PC-9 (cell line): Measurements from ENCODE around the gene WIPI1. TPM values are rescaled to one million over a fixed set of nuclear protein-coding genes. Genes with fewer than 3 reads are reported as not detected.
A peak's percentile ranks its signal among the peaks of the same experiment; 100 is the strongest.
"Not testable (repeated sequence)": the region's sequence is repeated elsewhere in the genome, so short reads cannot be mapped to it uniquely, and the experiment has no call there.

Experiments used
- BruUV-seq: library from RNA; stranded (reverse); fragments of 400-500 nt; replicated peaks from 2 replicates; lab custom pipeline; 2021; lab: Mats Ljungman, UMichigan
- CTCF ChIA-PET: fragments of 300-600 bp; sonication (Branson Sonifier 250); formaldehyde crosslinking; loops from one replicate; lab custom pipeline; 2022; ENCODE audit warnings: antibody characterized with exemption; lab: Charles Lee
- POLR2A ChIA-PET: fragments of 300-600 bp; sonication (Branson Sonifier 250); formaldehyde crosslinking; loops from one replicate; lab custom pipeline; 2022; ENCODE audit warnings: antibody characterized with exemption; ENCODE audit not compliant: unreplicated experiment; lab: Charles Lee
- DNase-seq, 2 experiments: peaks; one replicate each; pipeline versions ENCODE4 v3.0.0 to v3.0.0-alpha.2; 2015 to 2022; ENCODE audit warnings: mixed read lengths in 1 of 2
- H2AFZ ChIP-seq: fragments of 200-600 bp; sonication (generic); 2 replicates; pipeline ENCODE4 v1.8.1; 2017; ENCODE audit warnings: antibody characterized with exemption
- H3F3A ChIP-seq: fragments of 200-600 bp; sonication (generic); 2 replicates; pipeline ENCODE4 v1.8.1; 2017; ENCODE audit warnings: antibody characterized with exemption, mild to moderate bottlenecking, low read depth; ENCODE audit not compliant: insufficient read depth
- H3K27ac ChIP-seq: fragments of 200-600 bp; sonication (generic); 2 replicates; pipeline ENCODE4 v1.6.1; 2016; ENCODE audit warnings: mixed run types
- H3K27me3 ChIP-seq: fragments of 200-600 bp; sonication (generic); 2 replicates; pipeline ENCODE4 v1.6.1; 2016; ENCODE audit warnings: low read depth, mixed run types; ENCODE audit not compliant: insufficient read depth
- H3K36me3 ChIP-seq: fragments of 200-600 bp; sonication (generic); 2 replicates; pipeline ENCODE4 v1.6.1; 2016; ENCODE audit warnings: low read depth, mixed run types
- H3K4me1 ChIP-seq: fragments of 200-600 bp; sonication (generic); replicated peaks from 2 replicates; pipeline ENCODE4 v1.6.1; 2016; ENCODE audit warnings: mixed run types; ENCODE audit not compliant: insufficient read depth
- H3K4me2 ChIP-seq: fragments of 200-600 bp; sonication (generic); 2 replicates; pipeline ENCODE4 v1.6.1; 2017; ENCODE audit warnings: mixed run types
- H3K4me3 ChIP-seq: fragments of 200-600 bp; sonication (generic); 2 replicates; pipeline ENCODE4 v1.6.1; 2016; ENCODE audit warnings: mixed run types
- H3K79me2 ChIP-seq: fragments of 200-600 bp; sonication (generic); 2 replicates; pipeline ENCODE4 v1.6.1; 2017; ENCODE audit warnings: low read depth, mixed run types
- H3K9me2 ChIP-seq: fragments of 200-600 bp; sonication (generic); 2 replicates; pipeline ENCODE4 v1.8.1; 2017; ENCODE audit warnings: mild to moderate bottlenecking; ENCODE audit not compliant: insufficient read depth
- H3K9me3 ChIP-seq: fragments of 200-600 bp; sonication (generic); 2 replicates; pipeline ENCODE4 v1.8.1; 2016; ENCODE audit warnings: low read depth; ENCODE audit not compliant: insufficient read depth
- H4K20me1 ChIP-seq: fragments of 200-600 bp; sonication (generic); 2 replicates; pipeline ENCODE4 v1.8.1; 2017; ENCODE audit not compliant: insufficient read depth
- EZH2 ChIP-seq: fragments of 200-600 bp; sonication (generic); IDR thresholded peaks from 2 replicates; pipeline ENCODE4 v1.8.0; 2017; ENCODE audit warnings: antibody characterized with exemption, low read depth
- intact Hi-C: fragments of 100-400 bp; cut with micrococcal nuclease; formaldehyde crosslinking; loops from one replicate; pipeline ENCODE4 v1.10.0; 2022; ENCODE audit not compliant: unreplicated experiment
- total RNA-seq: library from RNA; stranded (reverse); gene quantifications from 2 replicates; pipeline ENCODE4 v1.2.3, GENCODE V29; 2021
- TF ChIP-seq, protein P1 (sequence below): fragments of 200-600 bp; sonication (generic); conservative IDR thresholded peaks from 2 replicates; pipeline ENCODE4 v1.6.1; 2017; ENCODE audit warnings: mixed run types, antibody characterized with exemption, mild to moderate bottlenecking, moderate library complexity

The WIPI1 gene
- total RNA-seq, 1 experiment from 2014 or later = 11.2 TPM

DNA sequence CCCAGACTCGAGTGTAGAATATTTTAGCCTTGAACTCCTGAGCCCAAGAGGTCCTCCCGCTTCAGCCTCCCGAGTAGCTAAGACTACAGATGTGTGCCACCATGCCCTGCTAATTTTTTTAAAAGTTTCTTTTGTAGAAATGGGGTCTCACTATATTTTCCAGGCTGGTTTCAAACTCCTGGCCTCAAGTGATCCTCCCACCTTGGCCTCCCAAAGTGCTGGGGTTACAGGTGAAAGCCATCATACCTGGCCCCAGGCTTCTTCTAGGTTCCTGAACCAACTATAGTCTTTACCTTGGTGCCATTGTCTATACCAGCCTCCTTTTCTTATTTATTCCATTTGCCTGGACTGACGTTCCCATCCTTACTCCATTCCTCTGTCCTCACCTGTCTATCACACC, 37.8 kb upstream of the WIPI1 start:
- Histone ChIP-seq H3K27me3 (no peaks in the 10 kb centered on the region), H3K36me3 (no peaks in the 10 kb centered on the region), H3K9me2 (no peaks in the 10 kb centered on the region), H3K79me2 (no peaks in the 10 kb centered on the region), H2AFZ (no peak overlapping the region), H3K27ac (no peak overlapping the region), H4K20me1 (no peaks in the 10 kb centered on the region), H3K9me3 (no peaks in the 10 kb centered on the region), H3K4me3 (no peak overlapping the region), H3K4me2 (no peak overlapping the region), H3F3A (no peaks in the 10 kb centered on the region), H3K4me1 (no peaks in the 10 kb centered on the region)
- ChIA-PET CTCF (no interaction called here), POLR2A (interaction anchor here (0.8 kb wide), 1 partner anchor 61 kb away, joined by 9 read pairs; no protein-coding TSS in a partner anchor)
- TF ChIP-seq, protein P1, sequence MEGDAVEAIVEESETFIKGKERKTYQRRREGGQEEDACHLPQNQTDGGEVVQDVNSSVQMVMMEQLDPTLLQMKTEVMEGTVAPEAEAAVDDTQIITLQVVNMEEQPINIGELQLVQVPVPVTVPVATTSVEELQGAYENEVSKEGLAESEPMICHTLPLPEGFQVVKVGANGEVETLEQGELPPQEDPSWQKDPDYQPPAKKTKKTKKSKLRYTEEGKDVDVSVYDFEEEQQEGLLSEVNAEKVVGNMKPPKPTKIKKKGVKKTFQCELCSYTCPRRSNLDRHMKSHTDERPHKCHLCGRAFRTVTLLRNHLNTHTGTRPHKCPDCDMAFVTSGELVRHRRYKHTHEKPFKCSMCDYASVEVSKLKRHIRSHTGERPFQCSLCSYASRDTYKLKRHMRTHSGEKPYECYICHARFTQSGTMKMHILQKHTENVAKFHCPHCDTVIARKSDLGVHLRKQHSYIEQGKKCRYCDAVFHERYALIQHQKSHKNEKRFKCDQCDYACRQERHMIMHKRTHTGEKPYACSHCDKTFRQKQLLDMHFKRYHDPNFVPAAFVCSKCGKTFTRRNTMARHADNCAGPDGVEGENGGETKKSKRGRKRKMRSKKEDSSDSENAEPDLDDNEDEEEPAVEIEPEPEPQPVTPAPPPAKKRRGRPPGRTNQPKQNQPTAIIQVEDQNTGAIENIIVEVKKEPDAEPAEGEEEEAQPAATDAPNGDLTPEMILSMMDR = no peak
- no peak for TF ChIP-seq EZH2
- no TSS peak for BruUV-seq
- DNase-seq = no peak
- intact Hi-C loops = no loop called here

- H3K79me2 ChIP-seq, H3F3A ChIP-seq, H3K4me3 ChIP-seq, H3K9me3 ChIP-seq, BruUV-seq, H3K27ac ChIP-seq, H4K20me1 ChIP-seq, H3K4me1 ChIP-seq, H3K27me3 ChIP-seq, DNase-seq, H3K36me3 ChIP-seq, intact Hi-C loops, H2AFZ ChIP-seq, H3K9me2 ChIP-seq, H3K4me2 ChIP-seq: not testable (repeated sequence)
- ChIA-PET POLR2A (interaction anchor here (0.7 kb wide), 1 partner anchor 11 kb away, joined by 12 read pairs; no protein-coding TSS in a partner anchor), CTCF (interaction anchor here (0.7 kb wide), 1 partner anchor 33 kb away, joined by 3 read pairs; no protein-coding TSS in a partner anchor)
Measured at GRCh38 chr17:68492394-68493054, 35.2 kb upstream of the WIPI1 start.

GRCh38 chr17:68491381-68492231, 34.3 kb upstream of the WIPI1 start:
- no peak overlapping the region for H3K27ac ChIP-seq
- H3K27me3 ChIP-seq = no peaks in the 10 kb centered on the region; the same call in 1 of the 2 replicates
- DNase-seq = peak in 1 of 2 experiments; percentile 14
- ChIA-PET CTCF (no interaction called here), POLR2A (no interaction called here)
- H3K4me1 ChIP-seq = no peaks in the 10 kb centered on the region
- intact Hi-C loops = no loop called here
- H3F3A ChIP-seq = no peaks in the 10 kb centered on the region
- H3K9me2 ChIP-seq = no peaks in the 10 kb centered on the region
- H3K36me3 ChIP-seq = no peaks in the 10 kb centered on the region
- H3K79me2 ChIP-seq = no peaks in the 10 kb centered on the region
- H4K20me1 ChIP-seq = no peaks in the 10 kb centered on the region
- no TSS peak for BruUV-seq
- no peak overlapping the region for H3K4me2 ChIP-seq
- H2AFZ ChIP-seq = no peak overlapping the region
- H3K4me3 ChIP-seq = no peak overlapping the region
- TF ChIP-seq, protein P1 = no peak
- TF ChIP-seq EZH2 = no peak
- no peaks in the 10 kb centered on the region for H3K9me3 ChIP-seq
